ENCODE measurements around the gene ID3. TPM values are rescaled to one million over a fixed set of nuclear protein-coding genes. Genes with fewer than 3 reads are reported as not detected.

The ID3 gene
- total and polyA plus RNA-seq, 9 of the 15 experiments (the other 6 are each of a cell fraction or from before 2014, with no cell fraction given): 6.8 to 59.8 (median 23.5) TPM

DNA sequence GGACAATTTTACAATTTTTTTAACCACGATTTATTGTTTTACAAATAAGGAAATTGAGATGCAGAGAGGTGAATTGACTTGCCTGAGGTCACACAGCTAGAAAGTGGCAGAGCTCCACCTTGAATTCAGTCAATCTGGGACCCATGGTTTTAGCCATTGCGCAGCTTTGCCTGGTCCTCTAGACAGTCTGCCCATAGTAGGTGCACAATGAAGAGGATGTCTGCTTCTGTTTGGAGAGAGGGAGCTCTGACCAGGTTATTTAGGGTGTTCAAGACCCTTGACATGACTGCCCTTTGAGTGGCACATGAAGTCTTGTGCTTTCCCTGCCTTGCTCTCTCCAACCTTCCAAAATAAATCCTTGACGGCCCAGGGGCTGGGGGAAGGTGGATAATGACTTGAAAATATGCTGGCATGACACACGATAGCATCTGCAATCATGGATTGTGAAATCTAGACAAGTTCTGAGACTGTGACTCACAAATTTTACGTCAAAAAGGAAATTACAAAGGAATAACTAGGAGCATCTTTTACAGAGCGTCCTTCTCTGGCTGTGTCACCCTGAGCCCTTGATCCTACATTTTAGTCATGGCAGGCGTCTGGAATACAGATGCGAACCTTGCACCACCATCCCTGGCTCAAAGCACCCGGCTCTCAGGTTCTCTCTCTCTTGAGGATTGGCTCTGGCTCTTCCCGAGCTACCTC is 26.2 kb upstream of the ID3 start:
- no TSS peak for BruUV-seq (replicated peaks)
- CTCF ChIA-PET (ENCODE audit: low intra/inter-chr PET ratio): no interaction called here

More for the DNA sequence above, 26.2 kb upstream of the ID3 start:
- DNase-seq (ENCODE audit: extremely low read depth in 1 of 4, low spot score in 3 of 4) (no peak), ATAC-seq (no peak), FAIRE-seq (no peak)
- peaks cover 0 to 3% of the 10 kb centered on the region in 2 experiments; a peak in 4 of 5 replicates for H3K4me1 ChIP-seq (replicated peaks in 1 of 2; ENCODE audit: control insufficient read depth in 2 of 2, insufficient read depth in 2 of 2, low read length in 2 of 2)
- no peak overlapping the region for H3K9ac ChIP-seq (ENCODE audit: insufficient read depth in 1 of 2, low read depth in 2 of 2, low read length in 2 of 2)
- POLR2A ChIA-PET: interaction anchor here (0.6 to 1.3 kb wide), 3 partner anchors 10 to 261 kb away, joined by 3 to 7 read pairs (median 3); no protein-coding TSS in a partner anchor
- H3K9me3 ChIP-seq (replicated peaks; ENCODE audit: control insufficient read depth, insufficient read depth, low read depth, low read length): no peaks in the 10 kb centered on the region
- WGBS (ENCODE audit: insufficient coverage, low coverage, missing lambda C conversion rate): 5% methylated on average over 10 of the region's 10 CpGs
- TF ChIP-seq FOSL1 (tag; conservative IDR thresholded peaks at IDR 0.05) (peak; percentile 63), ZNF668 (CRISPR knock-in tag; IDR thresholded peaks at IDR 0.05) (no peak), CEBPB (tag; IDR thresholded peaks at IDR 0.05) (peak; percentile 89), ARID1B (IDR thresholded peaks at IDR 0.05) (peak; percentile 11; the same call in 1 of the 2 replicates), ZKSCAN1 (IDR thresholded peaks at IDR 0.05; ENCODE audit: low read depth, low read length) (peak; percentile 62; the same call in 1 of the 2 replicates), ZNF184 (CRISPR knock-in tag; IDR thresholded peaks at IDR 0.05) (no peak), JUND (IDR thresholded peaks at IDR 0.05; ENCODE audit: borderline replicate concordance, low read depth, low read length) (peak; percentile 33; the same call in 1 of the 2 replicates), JUND (tag; IDR thresholded peaks at IDR 0.05; ENCODE audit: borderline replicate concordance, low read depth, low read length) (no peak), ESRRA (IDR thresholded peaks at IDR 0.05; ENCODE audit: borderline replicate concordance, low read depth) (no peak), CEBPG (CRISPR knock-in tag; IDR thresholded peaks at IDR 0.05) (no peak), CEBPG (tag; conservative IDR thresholded peaks at IDR 0.05 in 1 of 2, IDR thresholded peaks at IDR 0.05 in 1 of 2) (peak; percentile 82 to 89), GATA2 (CRISPR knock-in tag; IDR thresholded peaks at IDR 0.05) (0 out of 2 replicates have a peak, but pooled peaks have one; percentile 17)
- TF ChIP-seq, protein P1, sequence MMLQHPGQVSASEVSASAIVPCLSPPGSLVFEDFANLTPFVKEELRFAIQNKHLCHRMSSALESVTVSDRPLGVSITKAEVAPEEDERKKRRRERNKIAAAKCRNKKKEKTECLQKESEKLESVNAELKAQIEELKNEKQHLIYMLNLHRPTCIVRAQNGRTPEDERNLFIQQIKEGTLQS (IDR thresholded peaks at IDR 0.05): peak; percentile 46; the same call in 1 of the 2 replicates
- TF ChIP-seq, protein P1 (CRISPR knock-in tag; conservative IDR thresholded peaks at IDR 0.05): no peak
- H3K4me2 ChIP-seq (ENCODE audit: insufficient read depth, low read length): no peak overlapping the region
- intact Hi-C loops (cut with micrococcal nuclease): no loop called here
- no peak overlapping the region for H3K4me3 ChIP-seq
- H3K79me2 ChIP-seq (ENCODE audit: control insufficient read depth, insufficient read depth, low read length): no peaks in the 10 kb centered on the region
- no peaks in the 10 kb centered on the region for H4K20me1 ChIP-seq (replicated peaks; ENCODE audit: control insufficient read depth, insufficient read depth, low read length)
- H3K9me1 ChIP-seq (ENCODE audit: control insufficient read depth, insufficient read depth, low read length): no peaks in the 10 kb centered on the region
- in situ Hi-C loops (cut with MboI): no loop called here
- H3K36me3 ChIP-seq (ENCODE audit: control insufficient read depth, insufficient read depth, low read length): no peaks in the 10 kb centered on the region
- H3K27ac ChIP-seq (ENCODE audit: extremely low read depth, low read depth, low read length): no peak overlapping the region; the same call in 2 of the 3 replicates
- H3K27me3 ChIP-seq (ENCODE audit: control insufficient read depth in 2 of 2, insufficient read depth in 2 of 2, low read length in 2 of 2): peaks cover 13 to 49% of the 10 kb centered on the region in 2 experiments; a peak in 4 of 5 replicates
- no peak overlapping the region for H2AFZ ChIP-seq (ENCODE audit: low read depth, low read length)
